Omental fat pad (tissue), 4 donors: ENCODE measurements around the gene MUCL3. TPM values are rescaled to one million over a fixed set of nuclear protein-coding genes. Genes with fewer than 3 reads are reported as not detected.
A peak's percentile ranks its signal among the peaks of the same experiment; 100 is the strongest.

ENCODE experiments used
- ATAC-seq: fragments of 150-250 bp; one replicate; pipeline ENCODE4 v1.9.1; 2016; ENCODE audit warnings: mild to moderate bottlenecking, moderate library complexity; ENCODE audit not compliant: low FRiP score
- DNase-seq: peaks from one replicate; pipeline ENCODE4 v3.0.0-alpha.2; 2019; ENCODE audit warnings: low spot score
- total RNA-seq, 4 donors: library from RNA; depleted of rRNA; stranded (reverse); fragments of >200 nt; gene quantifications; one replicate each; pipeline ENCODE4 v1.1.0, GENCODE V29; 2016
- TF ChIP-seq, protein P1 (sequence below), 3 donors: fragments of 450-650 bp; IDR thresholded peaks; one replicate each; pipeline ENCODE4 v1.5.1; 2016 to 2017; ENCODE audit warnings: antibody characterized with exemption in 3 of 3, mild to moderate bottlenecking in 3 of 3, moderate library complexity in 2 of 3

MUCL3 gene
- total RNA-seq, 4 donors from 2014 or later: 0.19 TPM; not detected in 3

DNA sequence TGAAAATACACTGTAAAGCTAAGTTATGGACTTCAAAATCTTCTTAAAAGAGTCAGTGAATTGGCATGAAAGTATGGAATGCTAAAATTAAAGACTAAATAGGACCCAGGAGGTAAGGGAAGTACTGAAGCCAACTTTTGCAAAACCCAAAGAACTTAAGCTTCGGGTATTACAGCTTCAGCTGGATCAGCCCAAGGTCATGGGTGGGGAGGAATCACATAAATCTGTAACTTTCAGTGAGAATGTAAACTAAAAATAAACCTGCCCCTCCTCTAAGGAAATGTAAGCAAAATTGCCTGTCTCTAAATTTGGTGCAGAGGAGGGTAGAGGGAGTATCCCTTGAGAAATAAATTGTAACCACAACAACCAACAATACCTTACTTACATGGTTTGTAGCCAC is 38.4 kb downstream of the MUCL3 start:
- no peak for DNase-seq
- TF ChIP-seq, protein P1, sequence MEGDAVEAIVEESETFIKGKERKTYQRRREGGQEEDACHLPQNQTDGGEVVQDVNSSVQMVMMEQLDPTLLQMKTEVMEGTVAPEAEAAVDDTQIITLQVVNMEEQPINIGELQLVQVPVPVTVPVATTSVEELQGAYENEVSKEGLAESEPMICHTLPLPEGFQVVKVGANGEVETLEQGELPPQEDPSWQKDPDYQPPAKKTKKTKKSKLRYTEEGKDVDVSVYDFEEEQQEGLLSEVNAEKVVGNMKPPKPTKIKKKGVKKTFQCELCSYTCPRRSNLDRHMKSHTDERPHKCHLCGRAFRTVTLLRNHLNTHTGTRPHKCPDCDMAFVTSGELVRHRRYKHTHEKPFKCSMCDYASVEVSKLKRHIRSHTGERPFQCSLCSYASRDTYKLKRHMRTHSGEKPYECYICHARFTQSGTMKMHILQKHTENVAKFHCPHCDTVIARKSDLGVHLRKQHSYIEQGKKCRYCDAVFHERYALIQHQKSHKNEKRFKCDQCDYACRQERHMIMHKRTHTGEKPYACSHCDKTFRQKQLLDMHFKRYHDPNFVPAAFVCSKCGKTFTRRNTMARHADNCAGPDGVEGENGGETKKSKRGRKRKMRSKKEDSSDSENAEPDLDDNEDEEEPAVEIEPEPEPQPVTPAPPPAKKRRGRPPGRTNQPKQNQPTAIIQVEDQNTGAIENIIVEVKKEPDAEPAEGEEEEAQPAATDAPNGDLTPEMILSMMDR (IDR thresholded peaks at IDR 0.05): no peak
- no peak for ATAC-seq

DNA sequence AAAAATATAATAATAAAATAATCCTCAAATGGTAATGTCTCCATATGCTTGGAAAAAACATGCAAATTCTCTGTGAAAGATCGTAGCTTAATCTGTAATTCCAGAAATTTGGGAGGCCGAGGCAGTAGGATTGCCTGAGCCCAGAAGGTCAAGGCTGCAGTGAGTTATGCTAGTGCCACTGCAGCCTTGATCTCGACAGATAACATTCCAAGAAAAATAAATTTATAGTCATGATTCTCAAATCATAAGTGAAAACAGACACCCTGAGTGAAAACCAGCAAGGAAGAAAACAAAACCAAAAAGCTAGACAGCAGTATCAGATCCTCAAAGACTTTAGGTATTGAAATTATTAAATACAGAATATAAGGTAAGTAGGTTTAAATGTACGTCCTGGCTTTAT is 38.9 kb downstream of the MUCL3 start:
- ATAC-seq (no peak), DNase-seq (no peak)
- TF ChIP-seq, protein P1 (IDR thresholded peaks at IDR 0.05): no peak

DNA sequence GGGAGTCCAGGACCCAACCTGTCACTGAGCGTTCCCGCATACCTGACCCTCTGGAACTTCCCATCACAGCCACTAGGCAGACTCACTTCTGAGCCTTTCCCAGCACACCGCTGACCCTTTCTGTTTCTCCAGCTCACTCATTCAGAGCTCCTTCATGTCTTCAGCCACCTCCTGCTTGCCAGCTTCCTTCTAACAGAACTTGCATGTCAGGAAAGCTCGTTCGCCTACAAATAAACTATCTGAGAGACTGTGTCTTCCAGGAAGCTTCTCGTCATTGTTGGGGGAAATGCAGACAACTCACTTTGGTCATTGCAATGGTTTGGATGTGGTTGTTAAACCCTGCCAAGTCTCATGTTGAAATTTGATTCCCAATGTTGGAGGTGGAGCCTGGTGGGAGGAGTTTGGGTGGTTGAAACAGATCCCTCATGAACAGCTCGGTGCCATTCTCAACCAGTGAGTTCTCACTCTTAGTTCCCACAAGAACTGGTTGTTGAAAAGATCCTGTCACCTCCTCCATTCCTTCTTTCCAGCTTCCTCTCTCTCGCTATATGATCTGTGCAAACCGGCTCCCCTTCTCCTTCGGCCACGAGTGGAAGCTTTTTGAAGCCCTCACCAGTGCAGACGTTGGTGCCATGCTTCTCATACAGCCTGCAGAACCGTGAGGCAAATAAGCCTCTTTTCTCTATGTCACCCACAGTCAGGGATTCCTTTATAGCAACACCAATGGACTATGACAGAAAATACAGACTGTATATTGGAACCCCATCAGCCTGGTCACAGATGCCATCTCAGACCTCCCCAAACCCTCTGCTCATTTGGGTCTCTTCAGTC is 41.4 kb downstream of the MUCL3 start:
- no peak for DNase-seq
- ATAC-seq: peak; percentile 89
- TF ChIP-seq, protein P1 (IDR thresholded peaks at IDR 0.05): no peak

DNA sequence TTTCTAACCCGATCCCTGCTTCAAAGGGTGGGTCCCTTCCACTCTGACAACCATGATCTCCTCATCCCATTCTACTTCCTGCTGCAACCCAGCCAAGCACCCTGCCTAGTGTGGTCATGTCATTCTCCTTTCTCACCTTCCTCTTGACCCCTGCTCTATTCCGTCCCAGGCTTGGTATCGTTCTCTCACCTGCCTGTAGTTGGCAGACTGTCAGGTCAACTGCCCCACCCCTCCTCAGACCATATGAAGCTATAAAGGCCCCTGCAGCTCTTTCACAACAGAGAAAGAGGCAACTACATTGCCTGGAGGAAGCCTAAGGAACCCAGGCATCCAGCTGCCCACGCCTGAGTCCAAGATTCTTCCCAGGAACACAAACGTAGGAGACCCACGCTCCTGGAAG is 42.7 kb downstream of the MUCL3 start, which contains the start of gene MUC21:
TSS of gene MUC21 (plus strand) at position 280 of the 400 bp plus-strand sequence. CDS start 241 bp downstream, outside the sequence.
- TF ChIP-seq, protein P1 (IDR thresholded peaks at IDR 0.05): no peak
- no peak for ATAC-seq

DNA sequence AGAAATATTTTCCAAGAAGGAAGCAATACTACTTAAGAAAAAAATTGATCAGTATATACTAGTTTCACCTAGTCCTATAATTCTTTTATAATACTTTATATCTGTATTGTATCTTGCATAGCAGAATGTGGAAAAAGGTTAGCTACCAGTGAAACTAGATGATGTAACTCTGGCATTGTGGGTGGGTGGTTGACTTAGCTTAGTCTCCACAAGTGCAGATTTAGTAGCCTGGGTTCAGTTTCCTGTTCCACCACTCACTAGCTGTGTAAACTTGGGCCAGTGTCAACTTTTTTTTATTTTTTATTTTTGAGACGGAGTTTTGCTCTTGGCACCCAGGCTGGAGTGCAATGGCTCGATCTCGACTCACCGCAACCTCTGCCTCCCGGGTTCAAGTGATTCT is 44.7 kb downstream of the MUCL3 start:
- ATAC-seq: no peak
- TF ChIP-seq, protein P1 (IDR thresholded peaks at IDR 0.05): no peak

More for the DNA sequence above, 42.7 kb downstream of the MUCL3 start, which contains the start of gene MUC21:
- DNase-seq: no peak

DNA sequence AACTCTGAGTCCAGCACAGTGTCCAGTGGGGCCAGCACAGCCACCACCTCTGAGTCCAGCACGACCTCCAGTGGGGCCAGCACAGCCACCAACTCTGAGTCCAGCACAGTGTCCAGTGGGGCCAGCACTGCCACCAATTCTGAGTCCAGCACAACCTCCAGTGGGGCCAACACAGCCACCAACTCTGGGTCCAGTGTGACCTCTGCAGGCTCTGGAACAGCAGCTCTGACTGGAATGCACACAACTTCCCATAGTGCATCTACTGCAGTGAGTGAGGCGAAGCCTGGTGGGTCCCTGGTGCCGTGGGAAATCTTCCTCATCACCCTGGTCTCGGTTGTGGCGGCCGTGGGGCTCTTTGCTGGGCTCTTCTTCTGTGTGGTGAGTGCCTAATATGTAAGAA is 46.5 kb downstream of the MUCL3 start:
- TF ChIP-seq, protein P1 (IDR thresholded peaks at IDR 0.05): no peak
- DNase-seq (no peak), ATAC-seq (no peak)

More for the DNA sequence above, 44.7 kb downstream of the MUCL3 start:
- no peak for DNase-seq
